ENCODE data around the gene SWAP70. TPM values are rescaled to one million over a fixed set of nuclear protein-coding genes. Genes with fewer than 3 reads are reported as not detected.
"Not testable (repeated sequence)": the region's sequence is repeated elsewhere in the genome, so short reads cannot be mapped to it uniquely, and the experiment has no call there.

The SWAP70 gene
- total RNA-seq (2014; rRNA removed; shearing (Covaris generic)) = 15.6 and 27.7 TPM in 2 replicates

- no peaks in the 10 kb centered on the region for H3K27me3 ChIP-seq (replicated peaks)
Observed at GRCh38 chr11:9663699-9664275, at the start of gene SWAP70. TSS of gene SWAP70 (plus strand) at chr11:9664077. CDS start at chr11:9664180, 103 bp downstream.

GRCh38 chr11:9615031-9615451 is 48.8 kb upstream of the SWAP70 start:
- Histone ChIP-seq H3K27me3 (replicated peaks) (no peaks in the 10 kb centered on the region), H3K36me3 (no peaks in the 10 kb centered on the region), H3K4me3 (no peak overlapping the region), H3K9me3 (replicated peaks) (no peaks in the 10 kb centered on the region), H3K27ac (peak overlapping the region; percentile 98; the same call in 1 of the 2 replicates), H3K4me1 (replicated peaks) (peaks cover 44% of the 10 kb centered on the region)
- DNase-seq (ENCODE audit: low read depth in 1 of 2, low spot score in 2 of 2) = no peak

More at GRCh38 chr11:9663699-9664275, at the start of gene SWAP70:
- peak within 1 kb of the TSS; percentile 81 for H3K27ac ChIP-seq
- peaks cover 6% of the 10 kb centered on the region for H3K9me3 ChIP-seq (replicated peaks)
- peaks cover 30% of the 10 kb centered on the region for H3K36me3 ChIP-seq
- H3K4me1 ChIP-seq (replicated peaks) = peaks cover 10% of the 10 kb centered on the region
- peak within 1 kb of the TSS; percentile 75 for H3K4me3 ChIP-seq
- peak; percentile 60 to 93 for DNase-seq (ENCODE audit: low read depth in 1 of 2, low spot score in 2 of 2)

GRCh38 chr11:9616042-9616675 is 47.7 kb upstream of the SWAP70 start:
- Histone ChIP-seq H3K4me1 (replicated peaks) (peaks cover 44% of the 10 kb centered on the region), H3K36me3 (no peaks in the 10 kb centered on the region), H3K9me3 (replicated peaks) (no peaks in the 10 kb centered on the region), H3K27me3 (replicated peaks) (no peaks in the 10 kb centered on the region), H3K4me3 (no peak overlapping the region), H3K27ac (no peak overlapping the region)
- DNase-seq (ENCODE audit: low read depth in 1 of 2, low spot score in 2 of 2) = no peak

- no peak for DNase-seq (ENCODE audit: low read depth in 1 of 2, low spot score in 2 of 2)
- H3K27ac ChIP-seq = no peak overlapping the region
Observed at GRCh38 chr11:9616858-9617257, 47.0 kb upstream of the SWAP70 start.

GRCh38 chr11:9617940-9618339 is 45.9 kb upstream of the SWAP70 start:
- Histone ChIP-seq H3K9me3 (replicated peaks) (no peaks in the 10 kb centered on the region), H3K4me1 (replicated peaks) (peaks cover 36% of the 10 kb centered on the region), H3K27ac (0 out of 2 replicates have a peak overlapping the region, but pooled peaks have one; percentile 9), H3K4me3 (no peak overlapping the region), H3K27me3 (replicated peaks) (no peaks in the 10 kb centered on the region), H3K36me3 (no peaks in the 10 kb centered on the region)
- DNase-seq (ENCODE audit: low read depth in 1 of 2, low spot score in 2 of 2) = peak in 1 of 2 experiments; percentile 28

More at GRCh38 chr11:9616858-9617257, 47.0 kb upstream of the SWAP70 start:
- Histone ChIP-seq H3K4me3 (no peak overlapping the region), H3K36me3 (no peaks in the 10 kb centered on the region), H3K4me1 (replicated peaks) (peaks cover 44% of the 10 kb centered on the region), H3K27me3 (replicated peaks) (no peaks in the 10 kb centered on the region), H3K9me3 (replicated peaks) (no peaks in the 10 kb centered on the region)

- Histone ChIP-seq H3K4me1 (replicated peaks) (peaks cover 28% of the 10 kb centered on the region), H3K4me3 (no peak overlapping the region), H3K27ac (no peak overlapping the region), H3K36me3 (no peaks in the 10 kb centered on the region), H3K9me3 (replicated peaks) (no peaks in the 10 kb centered on the region), H3K27me3 (replicated peaks) (no peaks in the 10 kb centered on the region)
- DNase-seq (ENCODE audit: low read depth in 1 of 2, low spot score in 2 of 2) = no peak
Observed at GRCh38 chr11:9619004-9619403, 44.9 kb upstream of the SWAP70 start.

GRCh38 chr11:9619971-9620370 is 43.9 kb upstream of the SWAP70 start:
- H3K4me1 ChIP-seq (replicated peaks) = peaks cover 18% of the 10 kb centered on the region
- no peak overlapping the region for H3K4me3 ChIP-seq
- H3K27me3 ChIP-seq (replicated peaks) = no peaks in the 10 kb centered on the region
- H3K27ac ChIP-seq = no peak overlapping the region
- DNase-seq (ENCODE audit: low read depth in 1 of 2, low spot score in 2 of 2) = no peak
- H3K36me3 ChIP-seq = no peaks in the 10 kb centered on the region
- H3K9me3 ChIP-seq (replicated peaks) = no peaks in the 10 kb centered on the region

GRCh38 chr11:9622353-9622752 is 41.5 kb upstream of the SWAP70 start:
- not testable (repeated sequence) for H3K4me3 ChIP-seq; H3K9me3 ChIP-seq (replicated peaks); H3K36me3 ChIP-seq; H3K27ac ChIP-seq; H3K27me3 ChIP-seq (replicated peaks); DNase-seq (ENCODE audit: low read depth in 1 of 2, low spot score in 2 of 2)
- peaks cover 10% of the 10 kb centered on the region for H3K4me1 ChIP-seq (replicated peaks)

GRCh38 chr11:9623053-9623452 is 40.8 kb upstream of the SWAP70 start:
- H3K4me1 ChIP-seq (replicated peaks); H3K9me3 ChIP-seq (replicated peaks); DNase-seq (ENCODE audit: low read depth in 1 of 2, low spot score in 2 of 2); H3K27ac ChIP-seq; H3K27me3 ChIP-seq (replicated peaks); H3K36me3 ChIP-seq; H3K4me3 ChIP-seq: not testable (repeated sequence)

- Histone ChIP-seq H3K27me3 (replicated peaks) (no peaks in the 10 kb centered on the region), H3K9me3 (replicated peaks) (no peaks in the 10 kb centered on the region), H3K27ac (no peak overlapping the region), H3K36me3 (no peaks in the 10 kb centered on the region), H3K4me1 (replicated peaks) (no peaks in the 10 kb centered on the region; the same call in 1 of the 2 replicates), H3K4me3 (no peak overlapping the region)
- no peak for DNase-seq (ENCODE audit: low read depth in 1 of 2, low spot score in 2 of 2)
Observed at GRCh38 chr11:9624448-9624847, 39.4 kb upstream of the SWAP70 start.

GRCh38 chr11:9625162-9625561 is 38.7 kb upstream of the SWAP70 start:
- no peak for DNase-seq (ENCODE audit: low read depth in 1 of 2, low spot score in 2 of 2)
- no peaks in the 10 kb centered on the region for H3K36me3 ChIP-seq

GRCh38 chr11:9625728-9626127 is 38.1 kb upstream of the SWAP70 start:
- no peaks in the 10 kb centered on the region for H3K9me3 ChIP-seq (replicated peaks)
- H3K36me3 ChIP-seq = no peaks in the 10 kb centered on the region
- no peaks in the 10 kb centered on the region; the same call in 1 of the 2 replicates for H3K4me1 ChIP-seq (replicated peaks)
- no peak overlapping the region for H3K4me3 ChIP-seq
- H3K27ac ChIP-seq = no peak overlapping the region
- no peaks in the 10 kb centered on the region for H3K27me3 ChIP-seq (replicated peaks)
- no peak for DNase-seq (ENCODE audit: low read depth in 1 of 2, low spot score in 2 of 2)

More at GRCh38 chr11:9625162-9625561, 38.7 kb upstream of the SWAP70 start:
- Histone ChIP-seq H3K4me1 (replicated peaks) (no peaks in the 10 kb centered on the region; the same call in 1 of the 2 replicates), H3K27me3 (replicated peaks) (no peaks in the 10 kb centered on the region), H3K9me3 (replicated peaks) (no peaks in the 10 kb centered on the region), H3K4me3 (no peak overlapping the region), H3K27ac (no peak overlapping the region)

- H3K27me3 ChIP-seq (replicated peaks) = no peaks in the 10 kb centered on the region
- no peak overlapping the region for H3K27ac ChIP-seq
- H3K4me3 ChIP-seq = no peak overlapping the region
- H3K4me1 ChIP-seq (replicated peaks) = no peaks in the 10 kb centered on the region; the same call in 1 of the 2 replicates
- H3K36me3 ChIP-seq = no peaks in the 10 kb centered on the region
- H3K9me3 ChIP-seq (replicated peaks) = no peaks in the 10 kb centered on the region
- no peak for DNase-seq (ENCODE audit: low read depth in 1 of 2, low spot score in 2 of 2)
Observed at GRCh38 chr11:9626496-9627394, 37.1 kb upstream of the SWAP70 start.
